H1 (cell line): ENCODE results near the gene AMPD1. TPM values are rescaled to one million over a fixed set of nuclear protein-coding genes. Genes with fewer than 3 reads are reported as not detected.

ENCODE experiments used
- CTCF ChIA-PET: fragments of 300-600 bp; sonication (Branson Sonifier 250); formaldehyde crosslinking; loops from one replicate; lab custom pipeline; 2021; ENCODE audit not compliant: partially characterized antibody; lab: Charles Lee
- POLR2A ChIA-PET: fragments of 300-600 bp; sonication (Branson Sonifier 250); formaldehyde crosslinking; loops from one replicate; lab custom pipeline; 2021; ENCODE audit warnings: inconsistent platforms; ENCODE audit not compliant: partially characterized antibody; lab: Charles Lee
- DNase-seq, 2 experiments: peaks; one replicate each; pipeline versions ENCODE4 v3.0.0 to v3.0.0-alpha.2; 2010 to 2022; ENCODE audit warnings: low spot score in 2 of 2, low read depth in 1 of 2, mixed read lengths in 1 of 2
- FAIRE-seq: peaks from 2 replicates; lab custom pipeline; 2011; peaks lifted over from hg19 to GRCh38; lab: Jason Lieb, UNC
- H2AFZ ChIP-seq: 2 replicates; pipeline ENCODE4 v1.8.1; 2012; ENCODE audit warnings: low read length, inconsistent platforms
- H2AK5ac ChIP-seq: 2 replicates; pipeline ENCODE4 v1.6.1; 2013; ENCODE audit warnings: low read depth, low read length
- H2BK120ac ChIP-seq: replicated peaks from 2 replicates; pipeline ENCODE3; 2013; ENCODE audit warnings: low read depth, low read length, inconsistent platforms
- H2BK12ac ChIP-seq: 2 replicates; pipeline ENCODE4 v1.6.1; 2013; ENCODE audit warnings: low read depth, low read length
- H2BK15ac ChIP-seq: 2 replicates; pipeline ENCODE4 v1.6.1; 2013; ENCODE audit warnings: low read length
- H2BK20ac ChIP-seq: 2 replicates; pipeline ENCODE4 v1.6.1; 2013; ENCODE audit warnings: low read length
- H2BK5ac ChIP-seq: 2 replicates; pipeline ENCODE4 v1.6.1; 2013; ENCODE audit warnings: low read depth, low read length
- H3K14ac ChIP-seq: 2 replicates; pipeline ENCODE4 v1.6.1; 2013; ENCODE audit warnings: inconsistent platforms; ENCODE audit not compliant: insufficient read length
- H3K18ac ChIP-seq: 2 replicates; pipeline ENCODE4 v1.6.1; 2013; ENCODE audit warnings: low read length; ENCODE audit errors: extremely low read depth
- H3K23ac ChIP-seq: 2 replicates; pipeline ENCODE4 v1.6.1; 2013; ENCODE audit warnings: inconsistent platforms; ENCODE audit not compliant: insufficient read length
- H3K23me2 ChIP-seq: 2 replicates; pipeline ENCODE4 v1.6.1; 2013; ENCODE audit warnings: low read depth, low read length
- H3K27ac ChIP-seq: 2 replicates; pipeline ENCODE4 v1.6.1; 2011; ENCODE audit warnings: low read depth, low read length, inconsistent platforms
- H3K27me3 ChIP-seq, 4 experiments: replicated peaks in 1 of 4; 1 replicate in 1 of 4; 2 replicates in 3 of 4; pipeline versions ENCODE4 v1.6.1 to v1.8.1; 2011 to 2013; ENCODE audit warnings: low read length in 3 of 4, mild to moderate bottlenecking in 3 of 4, inconsistent platforms in 2 of 4, mixed read lengths in 2 of 4, moderate library complexity in 1 of 4; ENCODE audit not compliant: control insufficient read depth in 3 of 4, insufficient read depth in 3 of 4; ENCODE audit errors: extremely low read depth in 1 of 4
- H3K36me3 ChIP-seq, 4 experiments: 2 replicates each; pipeline versions ENCODE4 v1.6.1 to v1.8.1; 2011 to 2013; ENCODE audit warnings: mild to moderate bottlenecking in 4 of 4, low read length in 3 of 4, moderate library complexity in 2 of 4, control low read depth in 1 of 4, inconsistent platforms in 1 of 4; ENCODE audit not compliant: insufficient read depth in 4 of 4, control insufficient read depth in 2 of 4
- H3K4ac ChIP-seq: replicated peaks from 2 replicates; pipeline ENCODE3; 2013; ENCODE audit warnings: low read length, low read depth, mixed read lengths, inconsistent platforms; ENCODE audit not compliant: insufficient read length
- H3K4me1 ChIP-seq, 4 experiments: replicated peaks in 1 of 4; 1 replicate in 1 of 4; 2 replicates in 3 of 4; pipeline versions ENCODE4 v1.6.1 to v1.8.1; 2011 to 2013; ENCODE audit warnings: low read length in 3 of 4, inconsistent platforms in 2 of 4, mixed read lengths in 1 of 4; ENCODE audit not compliant: insufficient read depth in 4 of 4, control insufficient read depth in 3 of 4
- H3K4me2 ChIP-seq, 2 experiments: 2 replicates each; pipeline versions ENCODE4 v1.6.1 to v1.8.1; 2011 to 2013; ENCODE audit warnings: low read depth in 2 of 2, low read length in 2 of 2, control low read depth in 1 of 2, inconsistent platforms in 1 of 2, mild to moderate bottlenecking in 1 of 2; ENCODE audit not compliant: insufficient read depth in 1 of 2
- H3K4me3 ChIP-seq, 4 experiments: fragments of 200-600, 300-600 bp in 1 of 4; sonication (generic), shearing (Covaris generic), sonication (Bioruptor Twin) in 1 of 4; 2 replicates each; pipeline versions ENCODE4 v1.5.1 to v1.8.1; 2011 to 2016; ENCODE audit warnings: low read length in 4 of 4, low read depth in 3 of 4, control low read depth in 2 of 4, inconsistent platforms in 2 of 4, mild to moderate bottlenecking in 2 of 4, mixed read lengths in 1 of 4, moderate library complexity in 1 of 4; ENCODE audit not compliant: insufficient read depth in 2 of 4; ENCODE audit errors: extremely low read depth in 1 of 4
- H3K56ac ChIP-seq: replicated peaks from 2 replicates; pipeline ENCODE3; 2013; ENCODE audit warnings: low read depth, mild to moderate bottlenecking, mixed read lengths, low read length, inconsistent platforms; ENCODE audit not compliant: insufficient read length
- H3K79me1 ChIP-seq: 2 replicates; pipeline ENCODE4 v1.6.1; 2013; ENCODE audit warnings: low read depth, low read length, control low read depth
- H3K79me2 ChIP-seq, 2 experiments: 2 replicates each; pipeline versions ENCODE4 v1.6.1 to v1.8.1; 2012 to 2013; ENCODE audit warnings: low read length in 2 of 2, mild to moderate bottlenecking in 2 of 2, inconsistent platforms in 1 of 2; ENCODE audit not compliant: insufficient read depth in 2 of 2, control insufficient read depth in 1 of 2
- H3K9ac ChIP-seq, 4 experiments: replicated peaks in 1 of 4; 1 replicate in 1 of 4; 2 replicates in 3 of 4; pipeline versions ENCODE4 v1.6.1 to v1.8.1; 2011 to 2013; ENCODE audit warnings: low read depth in 3 of 4, low read length in 3 of 4, control low read depth in 2 of 4, mild to moderate bottlenecking in 2 of 4, moderate library complexity in 2 of 4, inconsistent platforms in 1 of 4; ENCODE audit errors: extremely low read depth in 1 of 4
- H3K9me3 ChIP-seq, 2 experiments: 2 replicates each; pipeline versions ENCODE4 v1.6.1 to v1.8.1; 2012 to 2013; ENCODE audit warnings: mild to moderate bottlenecking in 2 of 2, moderate library complexity in 2 of 2, control low read depth in 1 of 2, inconsistent platforms in 1 of 2, low read depth in 1 of 2, low read length in 1 of 2, mixed read lengths in 1 of 2; ENCODE audit not compliant: insufficient read depth in 2 of 2
- H4K20me1 ChIP-seq, 2 experiments: replicated peaks in 1 of 2; 2 replicates each; pipeline versions ENCODE3 to v1.8.1; 2011 to 2013; ENCODE audit warnings: inconsistent platforms in 2 of 2, low read length in 2 of 2, mild to moderate bottlenecking in 1 of 2; ENCODE audit not compliant: insufficient read depth in 2 of 2, control insufficient read depth in 1 of 2
- H4K5ac ChIP-seq: 2 replicates; pipeline ENCODE4 v1.6.1; 2013; ENCODE audit warnings: low read length, low read depth, mixed read lengths, inconsistent platforms; ENCODE audit not compliant: insufficient read length
- H4K8ac ChIP-seq: 2 replicates; pipeline ENCODE4 v1.8.0; 2013; ENCODE audit warnings: mild to moderate bottlenecking, moderate library complexity, low read length, inconsistent platforms; ENCODE audit not compliant: insufficient read depth; ENCODE audit errors: extremely low read depth
- H4K91ac ChIP-seq: replicated peaks from 2 replicates; pipeline ENCODE3; 2013; ENCODE audit warnings: low read length, mixed read lengths, inconsistent platforms; ENCODE audit not compliant: insufficient read length
- BCL11A ChIP-seq, 2 experiments: IDR thresholded peaks; one replicate each; pipeline ENCODE4 v1.6.1; 2011; ENCODE audit warnings: low read depth in 2 of 2, low read length in 2 of 2, mild to moderate bottlenecking in 2 of 2
- EGR1 ChIP-seq: IDR thresholded peaks from 2 replicates; pipeline ENCODE4 v1.6.1; 2011; ENCODE audit warnings: low read depth, low read length, borderline replicate concordance
- GTF2F1 ChIP-seq: IDR thresholded peaks from 2 replicates; pipeline ENCODE4 v1.6.1; 2012; ENCODE audit warnings: low read depth, low read length, improper control_type of control experiment, borderline replicate concordance
- RBBP5 ChIP-seq: IDR thresholded peaks from 2 replicates; pipeline ENCODE4 v1.7.1; 2012; ENCODE audit warnings: low read depth, mild to moderate bottlenecking, inconsistent platforms, low read length, moderate library complexity, borderline replicate concordance
- RNF2 ChIP-seq: fragments of 200-900, 300-1000 bp; sonication (generic); IDR thresholded peaks from 2 replicates; pipeline ENCODE4 v1.7.1; 2016; ENCODE audit warnings: borderline replicate concordance, low read depth, mild to moderate bottlenecking, antibody characterized with exemption, low read length; ENCODE audit not compliant: poor library complexity, severe bottlenecking; ENCODE audit errors: missing control alignments
- SIRT6 ChIP-seq: IDR thresholded peaks from one replicate; pipeline ENCODE4 v1.7.1; 2012; ENCODE audit warnings: low read length, inconsistent platforms
- WGBS, 2 experiments: shearing (Covaris generic) in 1 of 2; methylation state at CpG; one replicate each; pipeline versions ENCODE4 v1.1.6 to v1.1.7; 2013 to 2015; ENCODE audit warnings: low lambda C conversion rate in 2 of 2, mixed read lengths in 2 of 2, inconsistent platforms in 1 of 2, low coverage in 1 of 2, missing lambda C conversion rate in 1 of 2; ENCODE audit not compliant: insufficient replicate concordance in 2 of 2, insufficient coverage in 1 of 2, insufficient read length in 1 of 2; ENCODE audit errors: extremely low coverage in 1 of 2, missing lambda C conversion rate in 1 of 2; 5-methylcytosine and 5-hydroxymethylcytosine counted together
- polyA plus RNA-seq, 7 experiments: library from polyadenylated mRNA; depleted of rRNA in 3 of 7; stranded (reverse) in 5 of 7; unstranded in 2 of 7; fragments of >200 nt in 5 of 7; fragments of 200-250 nt in 2 of 7; gene quantifications; 1 replicate in 5 of 7; 2 replicates in 1 of 7; 4 replicates in 1 of 7; pipeline versions ENCODE4 v1.2.1 to v1.2.3, GENCODE V29; 2011 to 2013; ENCODE audit warnings: missing spikeins in 2 of 7, mixed read lengths in 2 of 7
- total RNA-seq: library from RNA; stranded (reverse); fragmentation: NEBNext Ultra II Directional; extraction: Animal tissue kit (Norgen Biotek cat#: 25700); gene quantifications from 2 replicates; pipeline ENCODE4 v1.2.1, GENCODE V29; 2021
- TF ChIP-seq, protein P1 (sequence below): IDR thresholded peaks from 2 replicates; pipeline ENCODE4 v1.6.1; 2011; ENCODE audit warnings: low read depth, mild to moderate bottlenecking, low read length; ENCODE audit not compliant: insufficient read depth

Gene AMPD1
- total and polyA plus RNA-seq, 2 of the 8 experiments (the other 6 are each of a cell fraction or from before 2014, with no cell fraction given): not detected

DNA sequence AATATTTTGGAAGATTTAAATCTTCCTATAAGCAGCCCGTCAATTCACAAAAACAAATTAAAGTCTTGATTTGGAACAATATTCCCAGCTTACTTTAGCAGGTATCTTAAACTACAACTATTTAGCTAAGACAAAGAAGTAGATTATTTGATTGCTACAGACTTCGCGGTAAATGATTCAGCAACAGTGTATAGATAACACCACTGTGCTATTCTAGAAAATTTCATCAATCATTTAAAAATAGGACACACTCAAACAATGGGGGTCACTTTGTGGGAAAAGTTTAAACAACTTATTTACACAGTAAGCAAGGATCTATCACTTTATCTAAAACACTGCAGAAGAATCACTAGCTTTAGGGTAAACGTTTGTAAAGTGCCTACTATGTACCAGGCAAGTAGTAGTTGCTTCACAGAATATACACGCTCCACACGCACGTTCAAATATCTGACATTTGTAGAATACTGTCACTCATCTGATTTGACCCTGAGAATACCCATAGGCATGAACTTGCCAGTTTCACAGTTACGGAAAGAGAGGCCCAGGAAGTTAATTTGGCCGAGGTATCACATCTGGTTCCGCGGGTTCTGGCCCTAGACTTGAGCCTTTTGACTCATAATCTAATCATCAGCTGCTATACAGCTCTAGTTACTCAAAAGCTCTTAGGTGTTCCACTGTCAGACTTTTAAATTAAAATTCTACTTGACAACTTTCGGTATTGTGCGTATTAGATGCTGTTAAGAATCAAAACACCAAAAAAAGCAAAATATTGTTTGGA is 26.4 kb downstream of the AMPD1 start:
- H3K18ac ChIP-seq: no peak overlapping the region
- no peaks in the 10 kb centered on the region for H3K9me3 ChIP-seq
- H2AK5ac ChIP-seq: no peak overlapping the region
- H4K91ac ChIP-seq: no peak overlapping the region
- H4K20me1 ChIP-seq: no peaks in the 10 kb centered on the region
- FAIRE-seq: no peak
- H3K4me3 ChIP-seq: peak overlapping the region; percentile 65 to 82 (median 77)
- H2BK120ac ChIP-seq: no peak overlapping the region
- no peak overlapping the region for H2BK15ac ChIP-seq
- no peak overlapping the region for H2BK20ac ChIP-seq
- H3K23me2 ChIP-seq: peaks cover 10% of the 10 kb centered on the region
- H3K14ac ChIP-seq: no peak overlapping the region
- H4K8ac ChIP-seq: no peak overlapping the region
- H3K4me1 ChIP-seq: peaks cover 0 to 4% (median 1%) of the 10 kb centered on the region in 4 experiments; a peak in 1 of 7 replicates
- no peaks in the 10 kb centered on the region for H3K79me2 ChIP-seq
- H3K23ac ChIP-seq: no peak overlapping the region
- H3K27me3 ChIP-seq: peaks cover 0 to 4% (median 2%) of the 10 kb centered on the region in 4 experiments; a peak in 2 of 7 replicates
- H3K79me1 ChIP-seq: no peaks in the 10 kb centered on the region
- peak overlapping the region; percentile 85 for H2AFZ ChIP-seq
- H3K56ac ChIP-seq: no peak overlapping the region
- no peak overlapping the region for H3K27ac ChIP-seq
- H3K36me3 ChIP-seq: no peaks in the 10 kb centered on the region
- peak overlapping the region in 3 of 4 experiments; percentile 38 to 72 (median 52); a peak in 4 of 7 replicates for H3K9ac ChIP-seq
- H3K4me2 ChIP-seq: peak overlapping the region; percentile 93 to 100
- no peak overlapping the region for H3K4ac ChIP-seq
- POLR2A ChIA-PET: interaction anchor here (0.5 to 1.5 kb wide), 8 partner anchors 10 to 322 kb away, joined by 3 to 9 read pairs (median 4); partner anchors contain the start of genes CSDE1, NRAS and TRIM33
- CTCF ChIA-PET: interaction anchor here (1.1 to 1.3 kb wide), 3 partner anchors 24 to 288 kb away, joined by 3 to 4 read pairs (median 3); no protein-coding TSS in a partner anchor
- no peak overlapping the region for H2BK5ac ChIP-seq
- 45% methylated on average over 13 of the region's 13 CpGs; no CpG with 5 or more reads in 1 of the 2 experiments for WGBS, 2 experiments
- DNase-seq: no peak
- H2BK12ac ChIP-seq: no peak overlapping the region
- no peak overlapping the region for H4K5ac ChIP-seq
- no peak for TF ChIP-seq BCL11A (IDR thresholded peaks at IDR 0.05; ENCODE audit: low read depth in 2 of 2, low read length in 2 of 2)
- TF ChIP-seq RBBP5: no peak
- TF ChIP-seq, protein P1, sequence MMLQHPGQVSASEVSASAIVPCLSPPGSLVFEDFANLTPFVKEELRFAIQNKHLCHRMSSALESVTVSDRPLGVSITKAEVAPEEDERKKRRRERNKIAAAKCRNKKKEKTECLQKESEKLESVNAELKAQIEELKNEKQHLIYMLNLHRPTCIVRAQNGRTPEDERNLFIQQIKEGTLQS: no peak
- TF ChIP-seq SIRT6: no peak
- TF ChIP-seq EGR1: no peak
- TF ChIP-seq RNF2: no peak
- TF ChIP-seq GTF2F1: no peak
